ENCODE measurements around the gene GLYR1. TPM values are rescaled to one million over a fixed set of nuclear protein-coding genes. Genes with fewer than 3 reads are reported as not detected.

Gene GLYR1
- total and polyA plus RNA-seq, 10 of the 15 experiments (the other 5 are each of a cell fraction or from before 2014, with no cell fraction given) = 7.3 to 90.2 (median 57.2) TPM

- Histone ChIP-seq H4K20me1 (ENCODE audit: control insufficient read depth, insufficient read depth) (no peaks in the 10 kb centered on the region; the same call in 1 of the 2 replicates), H3K79me2 (ENCODE audit: control insufficient read depth, insufficient read depth, low read length) (no peaks in the 10 kb centered on the region; the same call in 1 of the 2 replicates), H3K4me3 (no peak overlapping the region), H3K27me3 (replicated peaks in 1 of 2; ENCODE audit: control insufficient read depth in 2 of 2, insufficient read depth in 2 of 2, low read length in 1 of 2) (no peaks in the 10 kb centered on the region), H3K36me3 (ENCODE audit: control insufficient read depth in 2 of 2, insufficient read depth in 2 of 2, low read length in 1 of 2) (peaks cover 34 to 47% of the 10 kb centered on the region in 2 experiments), H3K4me2 (ENCODE audit: control insufficient read depth, insufficient read depth) (no peak overlapping the region), H3K9ac (ENCODE audit: control insufficient read depth, insufficient read depth, low read length) (no peak overlapping the region), H3K9me3 (replicated peaks; ENCODE audit: control insufficient read depth, insufficient read depth, low read length) (no peaks in the 10 kb centered on the region), H3K4me1 (ENCODE audit: control insufficient read depth, insufficient read depth, low read length) (no peaks in the 10 kb centered on the region), H3K27ac (ENCODE audit: control insufficient read depth, insufficient read depth) (no peak overlapping the region), H2AFZ (ENCODE audit: control insufficient read depth, low read depth, low read length) (no peak overlapping the region)
- 92% methylated on average over 21 of the region's 21 CpGs for WGBS (ENCODE audit: insufficient coverage, insufficient replicate concordance, low lambda C conversion rate, missing lambda C conversion rate)
- POLR2A ChIA-PET = no interaction called here
- SMC1A ChIA-PET (ENCODE audit: uncharacterized antibody, unreplicated experiment) = no interaction called here
- FAIRE-seq = no peak
- in situ Hi-C loops (cut with MboI) = no loop called here
- CTCF ChIA-PET = no interaction called here
- no peak for DNase-seq (ENCODE audit: low read depth, low spot score)
- RAD21 ChIA-PET (ENCODE audit: unreplicated experiment) = no interaction called here
- no TSS peak for BruUV-seq (replicated peaks)
- intact Hi-C loops (cut with micrococcal nuclease; ENCODE audit: unreplicated experiment) = no loop called here
- ATAC-seq = no peak
- TF ChIP-seq ATF3 (IDR thresholded peaks at IDR 0.05; ENCODE audit: borderline replicate concordance, extremely low read depth, low read depth, low read length) (no peak), HSF1 (IDR thresholded peaks at IDR 0.05; ENCODE audit: low read depth, low read length) (no peak), ZBED1 (IDR thresholded peaks at IDR 0.05; ENCODE audit: borderline replicate concordance) (no peak), RCOR1 (conservative IDR thresholded peaks at IDR 0.05; ENCODE audit: low read depth, low read length) (no peak), STAT1 (conservative IDR thresholded peaks at IDR 0.05) (no peak), ZBTB33 (IDR thresholded peaks at IDR 0.05) (no peak), NR2F1 (conservative IDR thresholded peaks at IDR 0.05) (no peak), SKIL (IDR thresholded peaks at IDR 0.05; ENCODE audit: low read depth, poor library complexity, severe bottlenecking) (no peak), ZNF274 (IDR thresholded peaks at IDR 0.05; ENCODE audit: insufficient read depth, insufficient read length) (no peak), SPI1 (IDR thresholded peaks at IDR 0.05; ENCODE audit: borderline replicate concordance, insufficient read depth, low read depth, low read length) (no peak), E4F1 (IDR thresholded peaks at IDR 0.05; ENCODE audit: borderline replicate concordance, partially characterized antibody) (no peak), NFXL1 (IDR thresholded peaks at IDR 0.05; ENCODE audit: borderline replicate concordance) (no peak), FOS (IDR thresholded peaks at IDR 0.05; ENCODE audit: borderline replicate concordance, extremely low read depth, insufficient read length) (no peak)
Observed at GRCh38 chr16:4870138-4870671, 23.1 kb upstream of the GLYR1 start.
